HG03521 (cell line): ENCODE data around the gene KIAA0513.

Experiments
- ATAC-seq: cut with Tn5 transposase; IDR thresholded peaks from one replicate; pipeline ENCODE4 v1.9.1; 2021; ENCODE audit warnings: mild to moderate bottlenecking, moderate library complexity; ENCODE audit not compliant: unreplicated experiment

KIAA0513 gene

GRCh38 chr16:85003725-85004586 lies 23.6 kb upstream of the KIAA0513 start:
- no peak for ATAC-seq

- no peak for ATAC-seq
Measured at GRCh38 chr16:85004587-85005205, 22.9 kb upstream of the KIAA0513 start.

- ATAC-seq, result no peak
Measured at GRCh38 chr16:85005285-85006069, 22.1 kb upstream of the KIAA0513 start.

- no peak for ATAC-seq
Measured at GRCh38 chr16:85006639-85007038, 21.0 kb upstream of the KIAA0513 start.

GRCh38 chr16:85007496-85008214 lies 19.9 kb upstream of the KIAA0513 start:
- no peak for ATAC-seq

GRCh38 chr16:85008271-85008670 lies 19.3 kb upstream of the KIAA0513 start:
- no peak for ATAC-seq

GRCh38 chr16:85010446-85010930 lies 17.1 kb upstream of the KIAA0513 start:
- ATAC-seq, result peak; percentile 8

- ATAC-seq, result peak; percentile 87
Measured at GRCh38 chr16:85010931-85011845, 16.4 kb upstream of the KIAA0513 start, which contains the start of gene ZDHHC7. Gene ZDHHC7, minus strand, starts transcription at chr16:85011535. Its CDS starts 20,917 bp downstream, at chr16:84990618.

- no peak for ATAC-seq
Measured at GRCh38 chr16:85011846-85012284, 15.7 kb upstream of the KIAA0513 start.

- no peak for ATAC-seq
Measured at GRCh38 chr16:85014311-85014710, 13.3 kb upstream of the KIAA0513 start.

GRCh38 chr16:85015481-85016187 lies 12.0 kb upstream of the KIAA0513 start:
- ATAC-seq, result no peak

GRCh38 chr16:85017151-85017550 lies 10.4 kb upstream of the KIAA0513 start:
- no peak for ATAC-seq

GRCh38 chr16:85017633-85018032 lies 10.0 kb upstream of the KIAA0513 start:
- no peak for ATAC-seq

GRCh38 chr16:85018529-85019236 lies 8.9 kb upstream of the KIAA0513 start:
- no peak for ATAC-seq

- no peak for ATAC-seq
Measured at GRCh38 chr16:85019659-85020245, 7.8 kb upstream of the KIAA0513 start.

GRCh38 chr16:85025781-85026653 lies 1.6 kb upstream of the KIAA0513 start:
- ATAC-seq, result no peak

GRCh38 chr16:85026703-85027102 lies 892 bp upstream of the KIAA0513 start:
- no peak for ATAC-seq
